C4-2B (cell line): ENCODE measurements around the gene TMEM117.

Source experiments
- CTCF ChIP-seq: fragments of 450-650 bp; conservative IDR thresholded peaks from 2 replicates; pipeline ENCODE4 v1.5.1; 2017; ENCODE audit warnings: mild to moderate bottlenecking
- ZFX ChIP-seq: fragments of 450-650 bp; IDR thresholded peaks from 2 replicates; pipeline ENCODE4 v1.6.1; 2017

GRCh38 chr12:44240186-44240585 lies 404.3 kb downstream of the TMEM117 start:
- TF ChIP-seq CTCF (no peak), ZFX (no peak)
